Mesothelial cell of epicardium (in vitro differentiated cells): Measurements from ENCODE around the gene FXYD3. TPM values are rescaled to one million over a fixed set of nuclear protein-coding genes. Genes with fewer than 3 reads are reported as not detected.

Experiments used
- DNase-seq, 2 experiments: peaks; one replicate each; pipeline ENCODE4 v3.0.0; 2021; ENCODE audit warnings: low spot score in 2 of 2; ENCODE audit not compliant: unreplicated experiment in 2 of 2
- H3K27ac Mint-ChIP-seq: 2 replicates; pipeline ENCODE4 v1.8.0; 2021; ENCODE audit warnings: mixed read lengths
- H3K27me3 Mint-ChIP-seq: 2 replicates; pipeline ENCODE4 v1.8.0; 2021; ENCODE audit warnings: low read depth, mixed read lengths
- H3K36me3 Mint-ChIP-seq: 2 replicates; pipeline ENCODE4 v1.8.0; 2021; ENCODE audit warnings: mixed read lengths
- H3K4me1 Mint-ChIP-seq: 2 replicates; pipeline ENCODE4 v1.8.0; 2021; ENCODE audit warnings: mixed read lengths
- H3K4me3 Mint-ChIP-seq: 2 replicates; pipeline ENCODE4 v1.8.0; 2021; ENCODE audit warnings: mild to moderate bottlenecking, moderate library complexity, mixed read lengths
- H3K9me3 Mint-ChIP-seq: 2 replicates; pipeline ENCODE4 v1.8.0; 2021; ENCODE audit warnings: mixed read lengths
- CTCF ChIP-seq: fragments of 200-600 bp; sonication (generic); IDR thresholded peaks from one replicate; pipeline ENCODE4 v1.5.0; 2021; ENCODE audit warnings: antibody characterized with exemption; ENCODE audit not compliant: unreplicated experiment
- total RNA-seq: library from RNA; stranded (reverse); gene quantifications from 3 replicates; pipeline ENCODE4 v1.2.1, GENCODE V29; 2021

The FXYD3 gene
- total RNA-seq, 1 donor from 2014 or later: 5.5 TPM

GRCh38 chr19:35105047-35105410 is 10.6 kb upstream of the FXYD3 start:
- TF ChIP-seq CTCF: no peak
- no peak overlapping the region for H3K27ac Mint-ChIP-seq
- H3K9me3 Mint-ChIP-seq: no peaks in the 10 kb centered on the region
- DNase-seq: no peak
- no peaks in the 10 kb centered on the region for H3K4me1 Mint-ChIP-seq
- no peak overlapping the region for H3K4me3 Mint-ChIP-seq
- H3K27me3 Mint-ChIP-seq: no peaks in the 10 kb centered on the region
- no peaks in the 10 kb centered on the region for H3K36me3 Mint-ChIP-seq

DNA sequence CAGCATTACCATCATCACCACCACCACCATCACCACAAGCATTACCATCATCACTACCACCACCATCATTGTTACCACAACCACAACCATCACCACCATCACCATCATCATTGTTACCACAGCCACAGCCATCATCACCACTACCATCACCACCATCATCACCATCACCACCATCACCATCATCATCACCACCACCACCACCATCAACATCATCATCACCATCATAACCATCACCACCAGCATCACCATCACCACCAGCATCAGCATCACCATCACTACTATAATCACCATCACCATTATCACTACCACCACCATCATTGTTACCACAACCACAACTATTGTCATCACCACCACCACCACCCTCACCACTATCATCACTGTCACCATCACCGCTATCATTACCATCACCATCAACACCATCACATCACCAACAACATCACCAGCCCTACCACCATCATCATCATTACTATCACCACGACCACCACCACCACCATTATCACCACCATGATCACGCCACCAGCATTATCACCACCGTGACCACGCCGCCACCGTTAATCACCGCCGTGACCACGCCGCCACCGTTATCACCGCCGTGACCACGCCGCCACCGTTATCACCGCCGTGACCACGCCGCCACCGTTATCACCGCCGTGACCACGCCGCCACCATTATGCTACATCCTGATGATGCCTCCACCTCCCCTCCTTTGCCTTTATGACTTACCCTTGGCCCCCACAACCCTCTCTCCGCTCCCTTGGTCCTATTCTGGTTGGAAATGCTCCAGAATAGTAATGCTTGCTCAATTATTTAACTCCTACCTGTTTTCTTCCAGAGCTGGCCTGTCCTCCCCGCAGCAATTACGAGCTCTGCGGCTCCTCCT is 10.0 kb upstream of the FXYD3 start:
- TF ChIP-seq CTCF: no peak
- H3K9me3 Mint-ChIP-seq: no peaks in the 10 kb centered on the region
- H3K27ac Mint-ChIP-seq: no peak overlapping the region
- H3K4me1 Mint-ChIP-seq: peaks cover under 1% of the 10 kb centered on the region
- H3K27me3 Mint-ChIP-seq: no peaks in the 10 kb centered on the region
- no peak for DNase-seq
- no peaks in the 10 kb centered on the region for H3K36me3 Mint-ChIP-seq
- H3K4me3 Mint-ChIP-seq: no peak overlapping the region

- H3K36me3 Mint-ChIP-seq: no peaks in the 10 kb centered on the region
- no peak overlapping the region for H3K27ac Mint-ChIP-seq
- no peaks in the 10 kb centered on the region for H3K27me3 Mint-ChIP-seq
- DNase-seq: no peak
- H3K4me3 Mint-ChIP-seq: no peak overlapping the region
- no peaks in the 10 kb centered on the region for H3K9me3 Mint-ChIP-seq
- H3K4me1 Mint-ChIP-seq: peaks cover 2% of the 10 kb centered on the region
- TF ChIP-seq CTCF: no peak
Measured at GRCh38 chr19:35106291-35106583, 9.4 kb upstream of the FXYD3 start.

- H3K9me3 Mint-ChIP-seq: no peaks in the 10 kb centered on the region
- no peak overlapping the region for H3K27ac Mint-ChIP-seq
- no peaks in the 10 kb centered on the region for H3K36me3 Mint-ChIP-seq
- H3K4me3 Mint-ChIP-seq: no peak overlapping the region
- peaks cover 2% of the 10 kb centered on the region for H3K4me1 Mint-ChIP-seq
- no peak for TF ChIP-seq CTCF
- DNase-seq: no peak
- H3K27me3 Mint-ChIP-seq: no peaks in the 10 kb centered on the region
Measured at GRCh38 chr19:35106898-35107541, 8.6 kb upstream of the FXYD3 start.

DNA sequence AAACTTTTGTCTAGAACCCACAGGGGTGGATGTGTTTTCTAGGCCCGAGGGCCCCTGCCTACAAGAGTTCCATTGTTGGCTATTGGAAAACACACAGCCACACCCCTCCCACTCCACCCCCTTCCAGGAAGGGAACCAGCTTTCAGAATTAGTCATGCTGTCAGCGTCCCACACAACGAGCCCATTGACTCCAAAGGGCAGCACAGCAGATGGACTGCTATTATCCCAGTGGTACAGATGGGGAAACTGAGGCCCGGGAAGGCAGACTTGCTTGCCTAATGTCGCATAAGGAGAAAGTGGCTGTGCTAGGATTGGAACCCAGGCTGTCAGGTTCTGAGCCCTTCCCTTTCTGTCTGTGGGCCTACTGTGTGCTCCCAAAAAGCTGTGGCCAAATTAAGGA is 8.1 kb upstream of the FXYD3 start:
- DNase-seq: no peak
- H3K9me3 Mint-ChIP-seq: no peaks in the 10 kb centered on the region
- no peak overlapping the region for H3K4me3 Mint-ChIP-seq
- H3K27me3 Mint-ChIP-seq: no peaks in the 10 kb centered on the region
- TF ChIP-seq CTCF: no peak
- H3K4me1 Mint-ChIP-seq: peaks cover 2% of the 10 kb centered on the region
- no peak overlapping the region for H3K27ac Mint-ChIP-seq
- H3K36me3 Mint-ChIP-seq: no peaks in the 10 kb centered on the region
